Gastroesophageal sphincter (tissue), 4 donors: ENCODE measurements around the gene LPCAT1. TPM values are rescaled to one million over a fixed set of nuclear protein-coding genes. Genes with fewer than 3 reads are reported as not detected.

Experiments
- ATAC-seq: fragments of 150-250 bp; one replicate; pipeline ENCODE4 v1.9.1; 2016; ENCODE audit warnings: mild to moderate bottlenecking, moderate library complexity
- H3K27ac ChIP-seq, 4 donors: fragments of 200-600 bp; sonication (generic) in 3 of 4; 1 replicate in 3 of 4; 2 replicates in 1 of 4; pipeline ENCODE4 v1.5.1; 2016 to 2019
- H3K27me3 ChIP-seq: fragments of 200-600 bp; sonication (generic); one replicate; pipeline ENCODE4 v1.5.1; 2019
- H3K36me3 ChIP-seq, 2 donors: fragments of 200-600 bp; sonication (generic); one replicate each; pipeline ENCODE4 v1.5.1; 2019; ENCODE audit warnings: control low read depth in 1 of 2
- H3K4me1 ChIP-seq, 3 donors: fragments of 200-600 bp; sonication (generic); 1 replicate in 2 of 3; 2 replicates in 1 of 3; pipeline ENCODE4 v1.5.1; 2016 to 2019; ENCODE audit warnings: control low read depth in 2 of 3
- H3K4me3 ChIP-seq, 2 donors: fragments of 200-600 bp; sonication (generic); one replicate each; pipeline ENCODE4 v1.5.1; 2019; ENCODE audit warnings: mild to moderate bottlenecking in 1 of 2, moderate library complexity in 1 of 2
- H3K9me3 ChIP-seq, 3 donors: fragments of 200-600 bp; sonication (generic); one replicate each; pipeline ENCODE4 v1.5.1; 2017 to 2019; ENCODE audit warnings: control low read depth in 2 of 3
- CTCF ChIP-seq, 4 experiments: fragments of 200-600 bp in 2 of 4; fragments of 450-650 bp in 2 of 4; sonication (generic) in 1 of 4; IDR thresholded peaks; one replicate each; pipeline ENCODE4 v1.5.1; 2017 to 2019; ENCODE audit warnings: antibody characterized with exemption in 4 of 4, mild to moderate bottlenecking in 2 of 4, moderate library complexity in 2 of 4
- EP300 ChIP-seq: sonication (generic); formaldehyde crosslinking; IDR thresholded peaks from one replicate; pipeline ENCODE4 v1.6.1; 2017; ENCODE audit warnings: antibody characterized with exemption, mild to moderate bottlenecking
- POLR2A ChIP-seq, 2 donors: fragments of 450-650 bp; IDR thresholded peaks; one replicate each; pipeline ENCODE4 v1.6.1; 2017; ENCODE audit warnings: antibody characterized with exemption in 2 of 2, mild to moderate bottlenecking in 2 of 2, moderate library complexity in 1 of 2
- POLR2AphosphoS5 ChIP-seq: sonication (generic); formaldehyde crosslinking; IDR thresholded peaks from one replicate; pipeline ENCODE4 v1.6.1; 2017; ENCODE audit warnings: antibody characterized with exemption
- WGBS, 2 donors: methylation state at CpG; one replicate each; pipeline ENCODE4 v1.1.5; 2018; ENCODE audit warnings: low coverage in 1 of 2; 5-methylcytosine and 5-hydroxymethylcytosine counted together
- total RNA-seq, 4 donors: library from RNA; depleted of rRNA; stranded (reverse); fragments of >200 nt; gene quantifications; one replicate each; pipeline ENCODE4 v1.1.0, GENCODE V29; 2016

The LPCAT1 gene
- total RNA-seq, 4 donors from 2014 or later: 20.3 to 52.6 (median 31.8) TPM

DNA sequence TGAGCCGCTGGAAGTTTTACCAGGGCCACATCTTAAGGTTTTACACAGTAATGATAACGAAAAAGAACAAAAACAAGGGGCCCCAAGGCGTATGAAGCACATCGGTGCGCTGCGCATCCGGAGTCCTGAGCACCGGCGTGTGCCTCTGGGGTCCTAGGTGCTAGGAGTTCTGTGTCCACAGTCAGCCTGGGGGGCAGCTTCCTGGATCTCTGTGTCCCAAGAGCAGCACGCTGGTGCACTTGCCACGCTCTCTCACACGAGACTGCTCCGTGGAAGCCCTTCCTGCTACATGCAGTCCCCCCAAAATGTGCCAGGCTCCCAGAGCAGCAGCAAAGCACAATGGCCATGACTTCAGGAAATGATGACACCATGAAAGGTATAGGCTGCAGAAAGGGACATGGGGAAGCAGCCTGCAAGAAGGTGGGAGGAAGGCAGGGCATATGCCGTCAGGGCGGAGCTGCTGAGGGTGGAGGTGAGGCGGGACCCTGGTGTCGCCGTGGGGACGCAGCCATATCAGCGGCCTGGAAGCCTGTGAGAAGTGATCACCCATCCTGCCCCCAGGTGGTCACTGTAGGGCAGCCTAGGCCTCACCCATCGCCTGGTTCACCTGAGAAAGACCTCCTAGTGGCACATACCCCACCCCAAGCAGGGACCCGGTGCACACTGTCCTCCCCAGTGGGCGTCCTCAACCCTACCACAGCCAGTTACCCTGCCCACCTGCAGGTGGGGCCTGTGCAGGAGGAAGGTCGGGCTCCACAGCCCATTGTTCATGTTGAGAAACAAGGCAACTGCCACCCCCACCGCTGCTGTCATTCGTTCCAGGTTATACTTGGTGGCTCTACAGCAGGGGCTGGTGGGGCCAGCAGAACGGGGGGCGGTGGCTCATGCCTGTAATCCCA, 54.9 kb downstream of the LPCAT1 start:
- Histone ChIP-seq H3K36me3 (peaks cover 0 to 90% of the 10 kb centered on the region in 2 donors), H3K9me3 (no peaks in the 10 kb centered on the region), H3K4me3 (no peak overlapping the region), H3K27me3 (no peaks in the 10 kb centered on the region), H3K27ac (no peak overlapping the region), H3K4me1 (no peaks in the 10 kb centered on the region)
- TF ChIP-seq CTCF (IDR thresholded peaks at IDR 0.05): no peak
- TF ChIP-seq POLR2AphosphoS5: no peak
- TF ChIP-seq POLR2A (IDR thresholded peaks at IDR 0.05): no peak
- no peak for TF ChIP-seq EP300
- 90% methylated on average over 12 of the region's 28 CpGs; no CpG with 5 or more reads in 1 of the 2 donors for WGBS, 2 donors
- no peak for ATAC-seq

DNA sequence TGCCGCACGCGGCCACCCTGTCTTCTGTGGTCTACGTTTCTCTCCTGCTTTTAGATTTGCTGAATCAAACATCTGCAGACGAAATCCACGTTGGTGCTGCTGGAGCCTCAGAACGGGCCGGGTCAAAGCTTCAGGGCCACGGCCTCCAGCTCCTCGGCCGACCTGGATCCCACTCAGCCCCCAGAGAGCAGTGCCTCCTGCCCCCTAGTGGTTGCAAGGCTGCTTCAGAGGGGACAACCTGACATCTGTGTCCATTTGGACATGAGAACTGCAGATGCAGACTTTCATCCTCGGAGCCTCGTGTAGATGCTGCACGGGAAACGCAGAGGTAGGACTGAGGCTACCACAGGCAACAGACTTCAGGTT, 55.5 kb downstream of the LPCAT1 start:
- H3K4me1 ChIP-seq: no peaks in the 10 kb centered on the region
- no peak overlapping the region for H3K27ac ChIP-seq
- no peaks in the 10 kb centered on the region for H3K9me3 ChIP-seq
- peaks cover 0 to 90% of the 10 kb centered on the region in 2 donors for H3K36me3 ChIP-seq
- H3K27me3 ChIP-seq: no peaks in the 10 kb centered on the region
- ATAC-seq: no peak
- WGBS, 2 donors: 60 to 64% methylated on average over 5 to 7 of the region's 15 CpGs
- no peak overlapping the region for H3K4me3 ChIP-seq
- TF ChIP-seq CTCF (IDR thresholded peaks at IDR 0.05): peak in 3 of 4 experiments; percentile 15 to 46 (median 20)
- TF ChIP-seq EP300: no peak

GRCh38 chr5:1467341-1468246, 56.2 kb downstream of the LPCAT1 start:
- Histone ChIP-seq H3K4me3 (no peak overlapping the region), H3K4me1 (no peaks in the 10 kb centered on the region), H3K36me3 (peaks cover 0 to 90% of the 10 kb centered on the region in 2 donors), H3K9me3 (no peaks in the 10 kb centered on the region), H3K27me3 (no peaks in the 10 kb centered on the region), H3K27ac (no peak overlapping the region)
- 92 to 98% methylated on average over 14 to 15 of the region's 51 CpGs for WGBS, 2 donors
- no peak for ATAC-seq
- TF ChIP-seq POLR2A (IDR thresholded peaks at IDR 0.05) (no peak), POLR2AphosphoS5 (no peak), CTCF (IDR thresholded peaks at IDR 0.05) (no peak), EP300 (no peak)

DNA sequence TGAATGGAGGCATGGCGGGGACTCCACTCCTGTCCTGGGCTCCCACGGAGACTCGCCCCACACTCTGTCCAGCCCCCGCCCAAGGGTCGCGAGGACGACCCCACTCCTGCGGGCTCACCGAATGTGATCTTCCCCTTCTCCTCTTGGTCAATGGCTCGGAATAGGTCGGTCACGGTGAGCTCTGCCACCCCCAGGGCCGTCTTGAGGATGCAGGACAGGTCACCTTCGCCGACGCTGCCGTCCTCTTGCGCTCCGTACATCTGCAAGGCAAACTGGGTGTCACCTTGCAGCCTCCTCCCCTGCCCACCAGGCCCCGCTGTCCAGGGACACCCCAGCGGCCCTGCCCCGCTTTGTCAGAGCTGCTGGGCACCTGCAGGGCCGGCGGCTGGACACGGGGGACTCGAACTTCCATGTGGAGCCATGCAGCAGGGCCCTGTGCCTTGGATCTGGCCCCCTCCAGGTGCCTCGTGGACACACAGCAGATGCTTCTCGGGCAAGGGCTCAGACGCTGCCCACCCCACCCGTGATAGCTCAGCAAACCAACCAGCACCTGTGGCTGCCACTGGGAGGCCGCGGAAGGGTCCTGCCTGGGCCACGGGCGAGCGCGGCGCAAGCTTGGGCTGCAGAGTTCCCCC, 57.0 kb downstream of the LPCAT1 start:
- no peaks in the 10 kb centered on the region for H3K4me1 ChIP-seq
- ATAC-seq: no peak
- H3K36me3 ChIP-seq: peaks cover 0 to 90% of the 10 kb centered on the region in 2 donors
- H3K27ac ChIP-seq: no peak overlapping the region
- no peaks in the 10 kb centered on the region for H3K9me3 ChIP-seq
- TF ChIP-seq EP300: no peak
- TF ChIP-seq POLR2A (IDR thresholded peaks at IDR 0.05): no peak
- no peak for TF ChIP-seq CTCF (IDR thresholded peaks at IDR 0.05)
- no peak for TF ChIP-seq POLR2AphosphoS5
- H3K27me3 ChIP-seq: no peaks in the 10 kb centered on the region
- 87 to 100% methylated on average over 3 to 6 of the region's 37 CpGs for WGBS, 2 donors
- H3K4me3 ChIP-seq: no peak overlapping the region
